ENCODE data around the gene SLC39A11. TPM values are rescaled to one million over a fixed set of nuclear protein-coding genes. Genes with fewer than 3 reads are reported as not detected.
A peak's percentile ranks its signal among the peaks of the same experiment; 100 is the strongest.

SLC39A11 gene
- total and polyA plus RNA-seq, 2 of the 13 experiments (the other 11 are each of a cell fraction or from before 2014, with no cell fraction given): 17.2 to 31.5 TPM

DNA sequence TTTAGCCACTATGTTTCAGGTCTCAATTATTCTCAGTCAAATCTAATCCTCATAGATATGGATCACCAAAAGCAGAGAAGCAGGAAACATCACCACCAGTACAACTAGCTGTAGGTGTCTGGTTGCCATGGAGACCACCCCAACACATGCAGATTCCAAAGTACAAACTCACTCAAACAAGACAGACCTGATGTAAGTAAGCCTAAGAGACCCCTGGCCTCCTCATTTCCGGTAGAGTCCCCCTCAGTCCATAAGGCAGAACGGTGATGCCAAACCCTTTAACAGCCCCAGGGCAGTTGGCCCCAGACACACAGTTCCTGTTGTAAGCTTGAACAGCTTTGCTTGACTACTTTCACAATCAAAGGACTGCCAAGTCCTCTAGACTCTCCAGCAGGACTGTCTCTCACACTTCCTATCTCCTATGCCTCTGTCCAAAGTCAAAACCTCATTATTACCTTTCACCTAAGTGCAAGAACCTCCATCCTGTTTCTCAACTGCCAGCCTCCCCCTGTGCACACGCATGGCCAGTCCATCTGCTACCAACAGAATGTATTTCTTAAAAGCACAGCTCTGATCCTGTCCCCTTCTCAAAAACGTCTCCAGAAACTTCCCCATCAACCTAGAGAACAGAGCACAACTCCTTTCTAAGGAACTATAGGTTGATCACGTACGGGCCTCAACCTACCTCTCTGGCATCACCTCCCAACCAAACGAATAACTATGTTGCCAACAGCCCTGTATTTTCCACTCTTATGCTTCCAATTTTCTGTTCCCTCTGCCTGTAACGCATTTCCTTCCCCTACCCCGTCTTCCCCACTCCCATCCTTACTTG, 23.9 kb downstream of the SLC39A11 start (continued):
- no peak for TF ChIP-seq ZNF773 (CRISPR knock-in tag; IDR thresholded peaks at IDR 0.05; ENCODE audit: borderline replicate concordance)
- TF ChIP-seq ZSCAN31 (CRISPR knock-in tag; IDR thresholded peaks at IDR 0.05; ENCODE audit: low read depth): 0 out of 2 replicates have a peak, but pooled peaks have one; percentile 48
- no peak for TF ChIP-seq ZNF329 (CRISPR knock-in tag; IDR thresholded peaks at IDR 0.05; ENCODE audit: low read depth)
- no peak for TF ChIP-seq JUND (CRISPR knock-in tag; IDR thresholded peaks at IDR 0.05)
- TF ChIP-seq, protein P1, sequence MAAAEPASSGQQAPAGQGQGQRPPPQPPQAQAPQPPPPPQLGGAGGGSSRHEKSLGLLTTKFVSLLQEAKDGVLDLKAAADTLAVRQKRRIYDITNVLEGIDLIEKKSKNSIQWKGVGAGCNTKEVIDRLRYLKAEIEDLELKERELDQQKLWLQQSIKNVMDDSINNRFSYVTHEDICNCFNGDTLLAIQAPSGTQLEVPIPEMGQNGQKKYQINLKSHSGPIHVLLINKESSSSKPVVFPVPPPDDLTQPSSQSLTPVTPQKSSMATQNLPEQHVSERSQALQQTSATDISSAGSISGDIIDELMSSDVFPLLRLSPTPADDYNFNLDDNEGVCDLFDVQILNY (CRISPR knock-in tag; conservative IDR thresholded peaks at IDR 0.05): no peak
- peak; percentile 80; the same call in 1 of the 2 replicates for TF ChIP-seq ZMYM4 (CRISPR knock-in tag; IDR thresholded peaks at IDR 0.05)
- no peak for TF ChIP-seq FLYWCH1 (CRISPR knock-in tag; IDR thresholded peaks at IDR 0.05)
- TF ChIP-seq ATF7-NPFF (CRISPR knock-in tag; IDR thresholded peaks at IDR 0.05; ENCODE audit: low read depth): 0 out of 2 replicates have a peak, but pooled peaks have one; percentile 54
- no peak for TF ChIP-seq ZNF782 (CRISPR knock-in tag; IDR thresholded peaks at IDR 0.05; ENCODE audit: borderline replicate concordance)
- peak; percentile 47; the same call in 1 of the 2 replicates for TF ChIP-seq GABPA (IDR thresholded peaks at IDR 0.05; ENCODE audit: low read depth, low read length)
- peak; percentile 92 for TF ChIP-seq GABPA (CRISPR knock-in tag; IDR thresholded peaks at IDR 0.05; ENCODE audit: low read depth)
- TF ChIP-seq EEA1 (CRISPR knock-in tag; IDR thresholded peaks at IDR 0.05; ENCODE audit: borderline replicate concordance): no peak
- TF ChIP-seq ZNF225 (CRISPR knock-in tag; IDR thresholded peaks at IDR 0.05): no peak
- TF ChIP-seq DNMT3B (CRISPR knock-in tag; conservative IDR thresholded peaks at IDR 0.05): no peak
- no peak for TF ChIP-seq ZNF749 (CRISPR knock-in tag; IDR thresholded peaks at IDR 0.05; ENCODE audit: borderline replicate concordance)
- TF ChIP-seq ZNF766 (CRISPR knock-in tag; IDR thresholded peaks at IDR 0.05; ENCODE audit: borderline replicate concordance): no peak
- TF ChIP-seq NFIC (IDR thresholded peaks at IDR 0.05; ENCODE audit: low read length): peak; percentile 65; the same call in 1 of the 2 replicates
- TF ChIP-seq ZBTB3 (CRISPR knock-in tag; IDR thresholded peaks at IDR 0.05; ENCODE audit: borderline replicate concordance, low read depth): no peak
- TF ChIP-seq ZBTB7A (CRISPR knock-in tag; IDR thresholded peaks at IDR 0.05): peak; percentile 77; the same call in 1 of the 2 replicates
- TF ChIP-seq MXD4 (CRISPR knock-in tag; IDR thresholded peaks at IDR 0.05): peak; percentile 44; the same call in 1 of the 2 replicates
- no peak for TF ChIP-seq THYN1 (CRISPR knock-in tag; IDR thresholded peaks at IDR 0.05; ENCODE audit: borderline replicate concordance, low read depth)
- TF ChIP-seq HMGA1 (CRISPR knock-in tag; conservative IDR thresholded peaks at IDR 0.05): no peak
- TF ChIP-seq SRF (IDR thresholded peaks at IDR 0.05; ENCODE audit: low read depth, low read length): no peak
- TF ChIP-seq MAFK (conservative IDR thresholded peaks at IDR 0.05 in 1 of 2, IDR thresholded peaks at IDR 0.05 in 1 of 2; ENCODE audit: low read length in 2 of 2): no peak
- TF ChIP-seq TMF1 (CRISPR knock-in tag; IDR thresholded peaks at IDR 0.05; ENCODE audit: low read depth): no peak
- TF ChIP-seq ZNF589 (CRISPR knock-in tag; conservative IDR thresholded peaks at IDR 0.05): no peak
- peak; percentile 50 to 59; a peak in 2 of 4 replicates for TF ChIP-seq POLR2A (IDR thresholded peaks at IDR 0.05; ENCODE audit: insufficient read depth in 1 of 2, low read depth in 2 of 2, low read length in 2 of 2)
- no peak; the same call in none of the 2 replicates for TF ChIP-seq CHD4 (IDR thresholded peaks at IDR 0.05; ENCODE audit: borderline replicate concordance, low read length)
- no peak for TF ChIP-seq MTF1 (CRISPR knock-in tag; IDR thresholded peaks at IDR 0.05)
- no peak for TF ChIP-seq MIER3 (CRISPR knock-in tag; IDR thresholded peaks at IDR 0.05; ENCODE audit: borderline replicate concordance)

Measured in HepG2 (cell line).